Measurements from ENCODE around the gene SEPTIN12. TPM values are rescaled to one million over a fixed set of nuclear protein-coding genes. Genes with fewer than 3 reads are reported as not detected.

SEPTIN12 gene
- total RNA-seq, 1 experiment from 2014 or later, result not detected

GRCh38 chr16:4736546-4736945 is 51.6 kb downstream of the SEPTIN12 start:
- Histone ChIP-seq H3K9me3 (ENCODE audit: control insufficient read depth, insufficient read depth, low read depth, low read length) (no peaks in the 10 kb centered on the region), H3K27me3 (ENCODE audit: control insufficient read depth, insufficient read depth, low read length) (no peaks in the 10 kb centered on the region), H3K4me1 (ENCODE audit: control insufficient read depth, insufficient read depth, low read length) (no peaks in the 10 kb centered on the region), H3K36me3 (ENCODE audit: control insufficient read depth, insufficient read depth, low read length) (peaks cover 4% of the 10 kb centered on the region; the same call in 1 of the 2 replicates), H3K4me3 (ENCODE audit: low read depth in 2 of 2, low read length in 2 of 2) (no peak overlapping the region), H3K27ac (ENCODE audit: low read length) (no peak overlapping the region)
- intact Hi-C loops (cut with micrococcal nuclease; ENCODE audit: unreplicated experiment) (no loop called here), in situ Hi-C loops (cut with HindIII; ENCODE audit: low pct_unique_long_range_greater_than_20kb, low sequenced_read_pairs) (no loop called here)
- ChIA-PET POLR2A (no interaction called here), CTCF (no interaction called here)
- no TSS peak for BruUV-seq (replicated peaks)
- no peak for TF ChIP-seq SIN3A (IDR thresholded peaks at IDR 0.05; ENCODE audit: borderline replicate concordance, insufficient read depth, low read depth, low read length)
- no peak for TF ChIP-seq CTCF (IDR thresholded peaks at IDR 0.05)
- no peak for TF ChIP-seq TCF7L2 (IDR thresholded peaks at IDR 0.05; ENCODE audit: low read depth, low read length)
- TF ChIP-seq POLR2AphosphoS5 (IDR thresholded peaks at IDR 0.05; ENCODE audit: low read depth, low read length), result no peak
- TF ChIP-seq, protein P1, sequence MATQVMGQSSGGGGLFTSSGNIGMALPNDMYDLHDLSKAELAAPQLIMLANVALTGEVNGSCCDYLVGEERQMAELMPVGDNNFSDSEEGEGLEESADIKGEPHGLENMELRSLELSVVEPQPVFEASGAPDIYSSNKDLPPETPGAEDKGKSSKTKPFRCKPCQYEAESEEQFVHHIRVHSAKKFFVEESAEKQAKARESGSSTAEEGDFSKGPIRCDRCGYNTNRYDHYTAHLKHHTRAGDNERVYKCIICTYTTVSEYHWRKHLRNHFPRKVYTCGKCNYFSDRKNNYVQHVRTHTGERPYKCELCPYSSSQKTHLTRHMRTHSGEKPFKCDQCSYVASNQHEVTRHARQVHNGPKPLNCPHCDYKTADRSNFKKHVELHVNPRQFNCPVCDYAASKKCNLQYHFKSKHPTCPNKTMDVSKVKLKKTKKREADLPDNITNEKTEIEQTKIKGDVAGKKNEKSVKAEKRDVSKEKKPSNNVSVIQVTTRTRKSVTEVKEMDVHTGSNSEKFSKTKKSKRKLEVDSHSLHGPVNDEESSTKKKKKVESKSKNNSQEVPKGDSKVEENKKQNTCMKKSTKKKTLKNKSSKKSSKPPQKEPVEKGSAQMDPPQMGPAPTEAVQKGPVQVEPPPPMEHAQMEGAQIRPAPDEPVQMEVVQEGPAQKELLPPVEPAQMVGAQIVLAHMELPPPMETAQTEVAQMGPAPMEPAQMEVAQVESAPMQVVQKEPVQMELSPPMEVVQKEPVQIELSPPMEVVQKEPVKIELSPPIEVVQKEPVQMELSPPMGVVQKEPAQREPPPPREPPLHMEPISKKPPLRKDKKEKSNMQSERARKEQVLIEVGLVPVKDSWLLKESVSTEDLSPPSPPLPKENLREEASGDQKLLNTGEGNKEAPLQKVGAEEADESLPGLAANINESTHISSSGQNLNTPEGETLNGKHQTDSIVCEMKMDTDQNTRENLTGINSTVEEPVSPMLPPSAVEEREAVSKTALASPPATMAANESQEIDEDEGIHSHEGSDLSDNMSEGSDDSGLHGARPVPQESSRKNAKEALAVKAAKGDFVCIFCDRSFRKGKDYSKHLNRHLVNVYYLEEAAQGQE (IDR thresholded peaks at IDR 0.05; ENCODE audit: insufficient read depth in 1 of 2, low read depth in 2 of 2, low read length in 1 of 2), result no peak
- no peak for ATAC-seq
- no peak for DNase-seq (ENCODE audit: low read depth, low spot score)

DNA sequence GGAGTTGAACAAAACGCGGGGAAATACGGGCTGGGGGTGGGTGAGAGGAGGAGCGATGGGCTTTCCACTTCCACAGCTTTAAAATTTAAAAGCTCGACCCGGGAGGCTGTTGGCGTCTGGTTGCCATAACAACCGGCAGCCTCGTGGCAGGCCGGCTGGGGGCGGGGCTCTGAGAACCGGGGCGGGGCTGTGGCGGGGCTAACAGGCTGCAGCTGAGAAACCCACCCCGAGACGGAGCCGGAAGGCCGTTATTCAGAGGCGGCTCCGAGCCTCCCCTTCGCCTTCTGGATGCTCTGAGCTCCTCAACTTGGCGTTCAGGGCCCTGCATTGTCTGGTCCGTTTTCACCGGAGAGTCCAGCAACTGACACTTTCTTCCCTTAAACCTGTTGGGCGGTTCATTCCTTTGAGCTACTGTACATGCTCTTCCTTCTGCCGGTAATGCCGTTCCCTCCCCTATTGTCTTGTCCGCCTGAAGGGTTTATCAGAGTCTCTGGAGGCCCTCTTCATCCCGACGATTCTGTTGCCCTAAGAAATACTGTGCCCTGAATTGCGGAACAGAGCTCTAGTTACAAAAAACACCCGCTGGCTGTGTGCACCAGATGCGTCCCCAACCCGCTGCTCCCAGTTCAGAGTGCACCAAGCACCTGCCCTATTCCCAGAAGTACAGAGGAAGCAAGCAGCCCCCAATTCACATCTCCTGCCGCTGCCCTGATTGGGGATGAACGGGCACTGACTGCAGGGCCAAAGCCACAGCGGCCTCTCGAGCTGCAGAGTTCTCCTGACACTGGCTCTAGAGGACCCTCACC is 53.2 kb downstream of the SEPTIN12 start:
- Histone ChIP-seq H3K27me3 (ENCODE audit: control insufficient read depth, insufficient read depth, low read length) (no peaks in the 10 kb centered on the region), H3K9me3 (ENCODE audit: control insufficient read depth, insufficient read depth, low read depth, low read length) (no peaks in the 10 kb centered on the region), H3K27ac (ENCODE audit: low read length) (peak overlapping the region; percentile 86), H3K4me3 (ENCODE audit: low read depth in 2 of 2, low read length in 2 of 2) (peak overlapping the region; percentile 75 to 89), H3K4me1 (ENCODE audit: control insufficient read depth, insufficient read depth, low read length) (no peaks in the 10 kb centered on the region), H3K36me3 (ENCODE audit: control insufficient read depth, insufficient read depth, low read length) (peaks cover 4% of the 10 kb centered on the region; the same call in 1 of the 2 replicates)
- CTCF ChIA-PET, result interaction anchor here (0.6 to 1.2 kb wide), 2 partner anchors 20 to 52 kb away, joined by 3 to 4 read pairs; no protein-coding TSS in a partner anchor
- no peak for TF ChIP-seq TCF7L2 (IDR thresholded peaks at IDR 0.05; ENCODE audit: low read depth, low read length)
- peak; percentile 94 for TF ChIP-seq SIN3A (IDR thresholded peaks at IDR 0.05; ENCODE audit: borderline replicate concordance, insufficient read depth, low read depth, low read length)
- peak; percentile 53 for TF ChIP-seq POLR2AphosphoS5 (IDR thresholded peaks at IDR 0.05; ENCODE audit: low read depth, low read length)
- intact Hi-C loops (cut with micrococcal nuclease; ENCODE audit: unreplicated experiment), result no loop called here
- ATAC-seq (peak; percentile 86), DNase-seq (ENCODE audit: low read depth, low spot score) (peak; percentile 17)
- BruUV-seq (replicated peaks), result TSS peak; percentile 89
- POLR2A ChIA-PET, result interaction anchor here (0.5 to 0.7 kb wide), 2 partner anchors 178 to 222 kb away, joined by 3 to 7 read pairs; no protein-coding TSS in a partner anchor
- in situ Hi-C loops (cut with HindIII; ENCODE audit: low pct_unique_long_range_greater_than_20kb, low sequenced_read_pairs), result no loop called here

Data from Panc1 (cell line).